Epithelial cell of esophagus (primary cell): ENCODE data around the gene TXNRD2.
A peak's percentile ranks its signal among the peaks of the same experiment; 100 is the strongest.

Experiments
- DNase-seq: peaks from one replicate; pipeline ENCODE4 v3.0.0; 2010; ENCODE audit warnings: low read depth
- H3K4me3 ChIP-seq: 2 replicates; pipeline ENCODE4 v1.5.1; 2011; ENCODE audit warnings: mild to moderate bottlenecking, low read length, control low read depth
- CTCF ChIP-seq: IDR thresholded peaks from 2 replicates; pipeline ENCODE4 v1.5.1; 2011; ENCODE audit warnings: low read depth, mild to moderate bottlenecking, low read length, control low read depth, inconsistent platforms; ENCODE audit not compliant: insufficient read depth; ENCODE audit errors: missing control alignments

TXNRD2 gene

GRCh38 chr22:19948057-19948760, 6.6 kb upstream of the TXNRD2 start:
- no peak for TF ChIP-seq CTCF
- no peak overlapping the region for H3K4me3 ChIP-seq
- no peak for DNase-seq

DNA sequence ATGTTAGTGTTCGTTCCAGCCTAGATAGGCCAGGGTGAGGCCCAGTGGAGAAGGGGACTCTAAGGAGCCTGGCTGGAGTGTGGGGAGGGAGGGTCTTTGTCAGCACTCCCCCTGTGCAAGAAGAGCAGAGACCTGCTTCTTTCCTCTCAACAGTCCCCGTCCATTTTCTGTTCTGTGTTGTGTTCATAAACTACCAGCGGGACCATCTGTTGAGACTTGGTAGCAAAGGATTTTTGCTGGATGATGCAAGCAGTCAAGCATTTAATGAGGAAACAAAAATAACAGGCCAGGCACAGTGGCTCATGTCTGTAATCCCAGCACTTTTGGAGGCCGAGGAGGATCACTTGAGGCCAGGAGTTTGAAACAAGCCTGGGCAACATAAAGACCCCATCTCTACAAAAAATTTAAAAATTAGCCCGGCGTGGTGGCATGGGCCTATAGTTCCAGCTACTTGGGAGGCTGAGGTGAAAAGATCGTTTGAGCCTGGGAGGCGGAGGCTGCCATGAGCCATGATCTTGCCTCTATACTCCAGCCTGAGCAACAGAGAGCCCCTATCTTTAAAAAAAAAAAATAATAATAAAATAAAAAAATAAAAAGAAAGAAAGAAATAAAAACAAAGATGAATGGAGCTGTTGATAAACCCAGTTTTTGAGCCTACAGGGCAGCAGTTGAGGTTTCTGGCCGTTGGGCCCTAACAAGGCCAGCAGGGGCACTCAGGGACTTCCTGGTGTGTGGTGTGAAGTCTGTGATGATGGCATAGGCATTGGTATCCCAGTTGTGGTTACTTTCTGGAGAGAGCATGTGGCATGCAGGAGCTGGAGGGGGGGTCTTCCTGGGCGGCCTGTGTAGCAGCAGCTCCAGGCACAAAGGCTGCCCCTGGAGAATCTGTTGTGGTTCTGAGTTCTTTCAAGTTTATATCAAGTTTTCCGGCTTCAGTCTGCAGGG, 1.7 kb upstream of the TXNRD2 start:
- no peak for TF ChIP-seq CTCF
- peak; percentile 86 for DNase-seq
- H3K4me3 ChIP-seq = peak overlapping the region; percentile 80

- no peak for TF ChIP-seq CTCF
- H3K4me3 ChIP-seq = peak overlapping the region; percentile 80
- no peak for DNase-seq
These were observed 801 bp upstream of the TXNRD2 start for GRCh38 chr22:19942157-19943081.

- no peak for DNase-seq
- peak overlapping the region; percentile 80 for H3K4me3 ChIP-seq
- TF ChIP-seq CTCF = no peak
These were observed 868 bp downstream of the TXNRD2 start for GRCh38 chr22:19940536-19941364.

DNA sequence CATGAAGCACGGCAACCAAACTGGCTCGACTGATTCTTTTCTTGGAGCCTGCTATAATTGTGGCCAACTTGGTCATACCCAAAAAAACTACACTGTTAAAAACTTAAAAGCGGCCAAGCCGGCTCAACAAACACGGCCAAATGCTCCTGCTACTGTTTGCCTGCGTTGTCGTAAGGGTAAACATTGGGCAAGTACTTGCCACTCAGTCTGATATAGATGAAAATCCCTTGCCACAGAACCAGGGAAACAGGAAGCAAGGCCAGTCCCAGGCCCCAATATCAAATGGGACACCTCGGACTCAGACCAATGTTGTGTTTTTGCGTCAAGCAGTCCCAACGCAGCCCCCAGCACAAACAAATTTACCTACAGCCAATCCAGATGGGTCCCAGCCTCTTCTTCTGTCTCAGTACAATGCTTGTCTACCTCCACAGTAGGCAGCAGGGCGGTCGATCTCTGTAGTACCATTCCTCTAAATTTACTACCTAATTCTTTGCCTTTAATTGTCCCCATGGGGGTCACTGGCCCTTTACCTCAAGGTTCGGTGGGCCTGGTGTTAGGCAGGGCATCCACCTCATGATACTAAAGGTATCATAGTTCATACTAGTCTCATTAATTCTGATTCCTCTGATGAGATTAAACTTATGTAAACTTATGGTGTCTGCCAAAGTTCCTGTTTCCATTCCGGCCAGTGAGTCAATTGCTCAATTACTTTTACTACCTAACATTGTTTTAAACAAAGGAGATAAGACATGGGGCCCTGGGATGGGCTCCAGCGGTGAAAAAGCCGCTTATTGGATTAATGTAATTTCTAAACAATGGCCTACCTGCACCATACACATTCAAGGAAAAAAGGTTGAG, 3.8 kb downstream of the TXNRD2 start:
- no peak for DNase-seq
- TF ChIP-seq CTCF = no peak
- H3K4me3 ChIP-seq = no peak overlapping the region
